IMR-90 (cell line): Measurements from ENCODE around the gene PIP5K1A. TPM values are rescaled to one million over a fixed set of nuclear protein-coding genes. Genes with fewer than 3 reads are reported as not detected.

Experiments
- ATAC-seq: fragments of 200-7000 bp; cut with Tn5 transposase; 2 replicates; pipeline ENCODE4 v1.9.1; 2020; ENCODE audit warnings: low read depth, mild to moderate bottlenecking, moderate library complexity
- BruUV-seq: library from RNA; stranded (reverse); fragments of 400-500 nt; replicated peaks from 2 replicates; lab custom pipeline; 2021; lab: Mats Ljungman, UMichigan
- CTCF ChIA-PET: fragments of 300-600 bp; formaldehyde crosslinking; extraction: SDS; loops from one replicate; lab custom pipeline; 2021; ENCODE audit warnings: antibody characterized with exemption; lab: Yijun Ruan, JAX
- POLR2A ChIA-PET: fragments of 300-600 bp; sonication (Branson Sonifier 250); formaldehyde crosslinking; loops from one replicate; lab custom pipeline; 2022; ENCODE audit warnings: antibody characterized with exemption; ENCODE audit not compliant: unreplicated experiment; lab: Charles Lee
- DNase-seq: peaks from one replicate; pipeline ENCODE4 v3.0.0; 2013
- H2AFZ ChIP-seq: replicated peaks from 2 replicates; pipeline ENCODE3; 2013; ENCODE audit warnings: low read length, mild to moderate bottlenecking; ENCODE audit not compliant: poor library complexity
- H2AK5ac ChIP-seq: 2 replicates; pipeline ENCODE4 v1.6.1; 2013; ENCODE audit warnings: low read depth, low read length, inconsistent platforms
- H2AK9ac ChIP-seq: replicated peaks from 2 replicates; pipeline ENCODE3; 2013; ENCODE audit warnings: mild to moderate bottlenecking, low read depth, low read length, moderate library complexity; ENCODE audit not compliant: poor library complexity
- H2BK120ac ChIP-seq: 2 replicates; pipeline ENCODE4 v1.6.1; 2013; ENCODE audit warnings: low read depth, low read length, inconsistent platforms
- H2BK15ac ChIP-seq: 3 replicates; pipeline ENCODE4 v1.6.1; 2013; ENCODE audit warnings: low read depth, low read length, inconsistent platforms
- H2BK20ac ChIP-seq: 2 replicates; pipeline ENCODE4 v1.6.1; 2013; ENCODE audit warnings: low read depth, mild to moderate bottlenecking, inconsistent platforms, low read length, moderate library complexity
- H2BK5ac ChIP-seq: 2 replicates; pipeline ENCODE4 v1.6.1; 2013; ENCODE audit warnings: mild to moderate bottlenecking, low read depth, low read length, inconsistent platforms; ENCODE audit not compliant: poor library complexity, severe bottlenecking
- H3K14ac ChIP-seq: replicated peaks from 2 replicates; pipeline ENCODE4 v1.6.1; 2013; ENCODE audit warnings: low read depth, low read length, inconsistent platforms
- H3K18ac ChIP-seq: 2 replicates; pipeline ENCODE4 v1.6.1; 2013; ENCODE audit warnings: low read depth, low read length, control low read depth
- H3K23ac ChIP-seq: 2 replicates; pipeline ENCODE4 v1.6.1; 2013; ENCODE audit warnings: low read depth, low read length, inconsistent platforms
- H3K27ac ChIP-seq: 2 replicates; pipeline ENCODE4 v1.5.1; 2013; ENCODE audit warnings: mild to moderate bottlenecking, control low read depth, low read length; ENCODE audit not compliant: insufficient read depth
- H3K27me3 ChIP-seq: 2 replicates; pipeline ENCODE4 v1.6.1; 2013; ENCODE audit warnings: low read length; ENCODE audit not compliant: control insufficient read depth, insufficient read depth
- H3K36me3 ChIP-seq: 2 replicates; pipeline ENCODE4 v1.6.1; 2013; ENCODE audit warnings: low read length, mixed read lengths; ENCODE audit not compliant: control insufficient read depth, insufficient read depth
- H3K4ac ChIP-seq: 2 replicates; pipeline ENCODE4 v1.6.1; 2013; ENCODE audit warnings: low read depth, low read length, inconsistent platforms
- H3K4me1 ChIP-seq: 2 replicates; pipeline ENCODE4 v1.6.1; 2013; ENCODE audit warnings: low read length, mixed read lengths; ENCODE audit not compliant: control insufficient read depth, insufficient read depth
- H3K4me2 ChIP-seq: 2 replicates; pipeline ENCODE4 v1.6.1; 2013; ENCODE audit warnings: low read depth, mild to moderate bottlenecking, control low read depth, low read length, moderate library complexity
- H3K4me3 ChIP-seq: 2 replicates; pipeline ENCODE4 v1.5.1; 2013; ENCODE audit warnings: low read depth, mild to moderate bottlenecking, control low read depth, low read length, moderate library complexity; ENCODE audit not compliant: insufficient read depth
- H3K56ac ChIP-seq: 2 replicates; pipeline ENCODE4 v1.6.1; 2013; ENCODE audit warnings: low read length, inconsistent platforms; ENCODE audit not compliant: insufficient read depth; ENCODE audit errors: extremely low read depth
- H3K79me1 ChIP-seq, 2 experiments: 2 replicates each; pipeline ENCODE4 v1.6.1; 2013; ENCODE audit warnings: low read length in 2 of 2, inconsistent platforms in 1 of 2, low read depth in 1 of 2
- H3K9ac ChIP-seq: 2 replicates; pipeline ENCODE4 v1.6.1; 2013; ENCODE audit warnings: low read depth, low read length, control low read depth
- H3K9me1 ChIP-seq: 2 replicates; pipeline ENCODE4 v1.6.1; 2013; ENCODE audit warnings: low read length, inconsistent platforms; ENCODE audit not compliant: insufficient read depth
- H3K9me3 ChIP-seq: 2 replicates; pipeline ENCODE4 v1.6.1; 2013; ENCODE audit warnings: low read length; ENCODE audit not compliant: control insufficient read depth, insufficient read depth
- H4K20me1 ChIP-seq: 2 replicates; pipeline ENCODE4 v1.6.1; 2013; ENCODE audit warnings: low read length, inconsistent platforms; ENCODE audit not compliant: insufficient read depth
- H4K5ac ChIP-seq: 2 replicates; pipeline ENCODE4 v1.6.1; 2013; ENCODE audit warnings: mild to moderate bottlenecking, low read depth, low read length, control low read depth
- H4K8ac ChIP-seq, 2 experiments: 2 replicates each; pipeline ENCODE4 v1.6.1; 2013; ENCODE audit warnings: low read depth in 2 of 2, low read length in 2 of 2, control low read depth in 1 of 2, inconsistent platforms in 1 of 2
- H4K91ac ChIP-seq: 2 replicates; pipeline ENCODE4 v1.6.1; 2013; ENCODE audit warnings: low read depth, low read length, inconsistent platforms; ENCODE audit not compliant: insufficient read depth
- FOS ChIP-seq: fragments of 150-350 bp; IDR thresholded peaks from 2 replicates; pipeline ENCODE4 v1.6.1; 2016; ENCODE audit warnings: low read depth, low read length
- MXI1 ChIP-seq: IDR thresholded peaks from 2 replicates; pipeline ENCODE4 v1.6.1; 2012; ENCODE audit warnings: low read depth, mild to moderate bottlenecking, low read length, moderate library complexity, borderline replicate concordance
- RAD21 ChIP-seq: IDR thresholded peaks from 2 replicates; pipeline ENCODE4 v1.6.1; 2012; ENCODE audit warnings: low read length, improper control_type of control experiment
- RFX5 ChIP-seq: IDR thresholded peaks from 2 replicates; pipeline ENCODE4 v1.8.0; 2012; ENCODE audit warnings: low read depth, mild to moderate bottlenecking, low read length, moderate library complexity
- USF2 ChIP-seq: fragments of 150-350 bp; IDR thresholded peaks from 2 replicates; pipeline ENCODE4 v1.6.1; 2017; ENCODE audit warnings: mild to moderate bottlenecking, antibody characterized with exemption, low read length, low read depth
- WGBS, 2 experiments: methylation state at CpG; one replicate each; pipeline versions ENCODE4 v1.1.5 to v1.1.7; 2013; ENCODE audit warnings: missing lambda C conversion rate in 2 of 2; ENCODE audit not compliant: insufficient read length in 1 of 2; ENCODE audit errors: extremely low coverage in 2 of 2; 5-methylcytosine and 5-hydroxymethylcytosine counted together
- dilution Hi-C: fragments of 300-500 bp; cut with HindIII; formaldehyde crosslinking; loops from one replicate; pipeline ENCODE4 v1.14.3; 2018; ENCODE audit warnings: low sequenced_read_pairs; ENCODE audit not compliant: unreplicated experiment
- in situ Hi-C: fragments of 300-500 bp; cut with MboI; formaldehyde crosslinking; loops from 3 replicates; pipeline ENCODE4 v1.14.3; 2019; ENCODE audit warnings: low sequenced_read_pairs, inconsistent platforms, mixed read lengths
- intact Hi-C: fragments of 100-400 bp; cut with micrococcal nuclease; formaldehyde crosslinking; loops from 2 replicates; pipeline ENCODE4 v1.10.0; 2022
- polyA plus RNA-seq, 3 experiments: library from polyadenylated mRNA; depleted of rRNA; stranded (reverse); fragments of >200 nt; gene quantifications; 2 replicates each; pipeline ENCODE4 v1.2.3, GENCODE V29; 2012; ENCODE audit warnings: low replicate concordance in 1 of 3
- total RNA-seq: library from RNA; depleted of rRNA; stranded (reverse); fragments of >200 nt; gene quantifications from 2 replicates; pipeline ENCODE4 v1.2.3, GENCODE V29; 2012

PIP5K1A gene
- total and polyA plus RNA-seq, 2 of the 4 experiments (the other 2 are of a cell fraction) = 59.1 to 105 TPM

- Histone ChIP-seq H2BK15ac (no peak overlapping the region), H2AK5ac (no peak overlapping the region), H3K4ac (no peak overlapping the region), H4K5ac (no peak overlapping the region), H2AFZ (no peak overlapping the region), H3K79me1 (peaks cover 8 to 24% of the 10 kb centered on the region in 2 experiments), H3K23ac (no peak overlapping the region), H2BK20ac (no peak overlapping the region), H3K4me3 (no peak overlapping the region), H2AK9ac (no peak overlapping the region), H2BK120ac (no peak overlapping the region), H4K91ac (no peak overlapping the region), H4K8ac (no peak overlapping the region), H2BK5ac (no peak overlapping the region), H3K14ac (no peak overlapping the region), H3K18ac (no peak overlapping the region), H3K4me2 (no peak overlapping the region), H3K9me1 (no peaks in the 10 kb centered on the region), H4K20me1 (no peaks in the 10 kb centered on the region), H3K9ac (no peak overlapping the region), H3K36me3 (peaks cover 51% of the 10 kb centered on the region), H3K4me1 (no peaks in the 10 kb centered on the region), H3K9me3 (no peaks in the 10 kb centered on the region), H3K56ac (no peak overlapping the region), H3K27me3 (no peaks in the 10 kb centered on the region), H3K27ac (no peak overlapping the region)
- ATAC-seq (no peak), DNase-seq (no peak)
- ChIA-PET POLR2A (no interaction called here), CTCF (no interaction called here)
- in situ Hi-C loops = no loop called here
- TF ChIP-seq FOS (no peak), RAD21 (no peak), MXI1 (no peak), USF2 (no peak), RFX5 (no peak)
- no TSS peak for BruUV-seq
- WGBS, 2 experiments = no CpG with 5 or more reads among the region's 8 CpGs
- dilution Hi-C loops = no loop called here
- intact Hi-C loops = no loop called here
Observed at GRCh38 chr1:151266821-151267220, 68.5 kb downstream of the PIP5K1A start.
